ENCODE results near the gene C2orf49.

C2orf49 gene

GRCh38 chr2:105397025-105397722 lies 59.8 kb downstream of the C2orf49 start:
- Histone ChIP-seq H3K4me1 (ENCODE audit: control insufficient read depth in 2 of 2, insufficient read depth in 2 of 2, low read length in 2 of 2) (peaks cover 10 to 42% of the 10 kb centered on the region in 2 donors), H3K9me3 (ENCODE audit: control insufficient read depth in 2 of 2, low read length in 2 of 2) (no peaks in the 10 kb centered on the region), H3K27ac (ENCODE audit: low read depth in 2 of 2, low read length in 2 of 2) (peak overlapping the region; percentile 46 to 81), H3K36me3 (ENCODE audit: control insufficient read depth in 2 of 2, insufficient read depth in 2 of 2, low read length in 2 of 2) (peaks cover 4% of the 10 kb centered on the region in 2 donors), H3K9ac (ENCODE audit: low read depth in 1 of 2, low read length in 2 of 2) (peak overlapping the region; percentile 27 to 99), H3K4me3 (ENCODE audit: low read length in 2 of 2) (peak overlapping the region; percentile 66 to 86), H3K27me3 (ENCODE audit: control insufficient read depth in 2 of 2, insufficient read depth in 2 of 2, low read length in 2 of 2) (peaks cover 0 to 3% of the 10 kb centered on the region in 2 donors)

DNA sequence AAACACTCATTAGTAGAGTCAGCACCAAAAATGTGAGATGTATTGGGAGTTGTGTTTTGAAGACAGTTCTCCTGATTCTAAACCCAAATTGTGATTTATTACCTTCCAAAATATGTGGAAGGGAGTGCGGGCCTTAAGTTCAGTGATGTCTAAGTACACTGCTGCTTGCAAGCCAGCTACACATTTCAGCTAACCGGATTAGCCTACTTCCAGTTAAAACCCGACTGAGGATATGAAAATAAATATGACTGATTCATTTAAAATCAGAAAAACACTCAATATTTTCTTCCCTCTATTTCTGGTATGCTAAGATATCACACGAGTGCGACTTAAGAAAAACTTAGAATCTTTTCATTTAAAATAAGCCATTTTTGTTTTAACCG lies 60.6 kb downstream of the C2orf49 start:
- peak overlapping the region; percentile 86 to 88 for H3K4me3 ChIP-seq (ENCODE audit: low read length in 2 of 2)
- H3K27ac ChIP-seq (ENCODE audit: low read depth in 2 of 2, low read length in 2 of 2): peak overlapping the region; percentile 93 to 96
- peaks cover 4% of the 10 kb centered on the region in 2 donors for H3K36me3 ChIP-seq (ENCODE audit: control insufficient read depth in 2 of 2, insufficient read depth in 2 of 2, low read length in 2 of 2)
- no peaks in the 10 kb centered on the region for H3K9me3 ChIP-seq (ENCODE audit: control insufficient read depth in 2 of 2, low read length in 2 of 2)
- H3K4me1 ChIP-seq (ENCODE audit: control insufficient read depth in 2 of 2, insufficient read depth in 2 of 2, low read length in 2 of 2): peaks cover 10 to 42% of the 10 kb centered on the region in 2 donors
- peaks cover 0 to 3% of the 10 kb centered on the region in 2 donors for H3K27me3 ChIP-seq (ENCODE audit: control insufficient read depth in 2 of 2, insufficient read depth in 2 of 2, low read length in 2 of 2)
- H3K9ac ChIP-seq (ENCODE audit: low read depth in 1 of 2, low read length in 2 of 2): peak overlapping the region; percentile 98 to 99

- H3K27me3 ChIP-seq (ENCODE audit: control insufficient read depth in 2 of 2, insufficient read depth in 2 of 2, low read length in 2 of 2): peaks cover 0 to 3% of the 10 kb centered on the region in 2 donors
- H3K27ac ChIP-seq (ENCODE audit: low read depth in 2 of 2, low read length in 2 of 2): peak within 1 kb of the TSS; percentile 93 to 96
- H3K9me3 ChIP-seq (ENCODE audit: control insufficient read depth in 2 of 2, low read length in 2 of 2): no peaks in the 10 kb centered on the region
- peaks cover 2 to 4% of the 10 kb centered on the region in 2 donors for H3K36me3 ChIP-seq (ENCODE audit: control insufficient read depth in 2 of 2, insufficient read depth in 2 of 2, low read length in 2 of 2)
- peak within 1 kb of the TSS; percentile 86 to 88 for H3K4me3 ChIP-seq (ENCODE audit: low read length in 2 of 2)
- H3K9ac ChIP-seq (ENCODE audit: low read depth in 1 of 2, low read length in 2 of 2): peak within 1 kb of the TSS; percentile 98 to 99
- H3K4me1 ChIP-seq (ENCODE audit: control insufficient read depth in 2 of 2, insufficient read depth in 2 of 2, low read length in 2 of 2): peaks cover 11 to 44% of the 10 kb centered on the region in 2 donors
These were observed 61.2 kb downstream of the C2orf49 start, which contains the start of gene FHL2 for GRCh38 chr2:105398336-105399206. Gene FHL2, minus strand, starts transcription at chr2:105399051. Its CDS starts 12,535 bp downstream, at chr2:105386516.

Data from mucosa of rectum (tissue), 2 donors.